Hepatocyte (in vitro differentiated cells): ENCODE data around the gene BRSK1. TPM values are rescaled to one million over a fixed set of nuclear protein-coding genes. Genes with fewer than 3 reads are reported as not detected.
A peak's percentile ranks its signal among the peaks of the same experiment; 100 is the strongest.

Source experiments
- DNase-seq: peaks from one replicate; pipeline ENCODE4 v3.0.0-alpha.2; 2016; ENCODE audit warnings: low spot score
- H2AFZ ChIP-seq: fragments of 200-600 bp; sonication (generic); 2 replicates; pipeline ENCODE4 v1.6.0; 2016; ENCODE audit warnings: antibody characterized with exemption, mild to moderate bottlenecking
- H3K27ac ChIP-seq: fragments of 200-600 bp; sonication (generic); 2 replicates; pipeline ENCODE4 v1.5.1; 2016; ENCODE audit warnings: mild to moderate bottlenecking
- H3K27me3 ChIP-seq: fragments of 200-600 bp; sonication (generic); 2 replicates; pipeline ENCODE4 v1.6.1; 2016
- H3K36me3 ChIP-seq: fragments of 200-600 bp; sonication (generic); replicated peaks from 2 replicates; pipeline ENCODE4 v1.5.1; 2016; ENCODE audit warnings: low read depth; ENCODE audit not compliant: insufficient read depth
- H3K4me1 ChIP-seq: fragments of 200-600 bp; sonication (generic); 2 replicates; pipeline ENCODE4 v1.5.1; 2016; ENCODE audit warnings: mild to moderate bottlenecking, moderate library complexity; ENCODE audit not compliant: insufficient read depth
- H3K4me2 ChIP-seq: fragments of 200-600 bp; sonication (generic); 2 replicates; pipeline ENCODE4 v1.6.0; 2016
- H3K4me3 ChIP-seq: fragments of 200-600 bp; sonication (generic); 2 replicates; pipeline ENCODE4 v1.5.1; 2016; ENCODE audit warnings: mild to moderate bottlenecking
- H3K79me2 ChIP-seq: fragments of 200-600 bp; sonication (generic); 2 replicates; pipeline ENCODE4 v1.6.0; 2017; ENCODE audit warnings: mild to moderate bottlenecking
- H3K9me2 ChIP-seq: fragments of 200-600 bp; sonication (generic); replicated peaks from 2 replicates; pipeline ENCODE4 v1.6.0; 2017; ENCODE audit warnings: mild to moderate bottlenecking; ENCODE audit not compliant: insufficient read depth
- H3K9me3 ChIP-seq: fragments of 200-600 bp; sonication (generic); 2 replicates; pipeline ENCODE4 v1.5.1; 2016; ENCODE audit warnings: low read depth, mild to moderate bottlenecking
- H4K20me1 ChIP-seq: fragments of 200-600 bp; sonication (generic); 2 replicates; pipeline ENCODE4 v1.6.0; 2016; ENCODE audit warnings: mild to moderate bottlenecking; ENCODE audit not compliant: insufficient read depth, poor library complexity, severe bottlenecking
- EZH2 ChIP-seq: fragments of 200-600 bp; sonication (generic); IDR thresholded peaks from 2 replicates; pipeline ENCODE4 v1.6.1; 2016; ENCODE audit warnings: antibody characterized with exemption, mild to moderate bottlenecking, borderline replicate concordance
- EZH2phosphoT487 ChIP-seq: fragments of 200-600 bp; sonication (generic); IDR thresholded peaks from one replicate; pipeline ENCODE4 v1.6.1; 2018; ENCODE audit warnings: antibody characterized with exemption, mild to moderate bottlenecking, low read depth, moderate library complexity; ENCODE audit not compliant: unreplicated experiment, severe bottlenecking
- WGBS: methylation state at CpG from one replicate; pipeline ENCODE4 v1.1.6; 2016; ENCODE audit warnings: low lambda C conversion rate; ENCODE audit errors: missing lambda C conversion rate; 5-methylcytosine and 5-hydroxymethylcytosine counted together
- polyA plus RNA-seq: library from polyadenylated mRNA; unstranded; fragments of >200 nt; fragmentation: Nextera tagmentation; extraction: Ambion mirVana; gene quantifications from 2 replicates; pipeline ENCODE4 v1.2.1, GENCODE V29; 2016
- total RNA-seq: library from RNA; depleted of rRNA; stranded (reverse); fragments of >200 nt; gene quantifications from 2 replicates; pipeline ENCODE4 v1.2.3, GENCODE V29; 2014
- TF ChIP-seq, protein P1 (sequence below): fragments of 200-600 bp; sonication (generic); IDR thresholded peaks from 2 replicates; pipeline ENCODE4 v1.5.1; 2016; ENCODE audit warnings: antibody characterized with exemption, mild to moderate bottlenecking; ENCODE audit not compliant: poor library complexity

Gene BRSK1
- total and polyA plus RNA-seq, 2 experiments from 2014 or later = 2.4 to 13.2 TPM

DNA sequence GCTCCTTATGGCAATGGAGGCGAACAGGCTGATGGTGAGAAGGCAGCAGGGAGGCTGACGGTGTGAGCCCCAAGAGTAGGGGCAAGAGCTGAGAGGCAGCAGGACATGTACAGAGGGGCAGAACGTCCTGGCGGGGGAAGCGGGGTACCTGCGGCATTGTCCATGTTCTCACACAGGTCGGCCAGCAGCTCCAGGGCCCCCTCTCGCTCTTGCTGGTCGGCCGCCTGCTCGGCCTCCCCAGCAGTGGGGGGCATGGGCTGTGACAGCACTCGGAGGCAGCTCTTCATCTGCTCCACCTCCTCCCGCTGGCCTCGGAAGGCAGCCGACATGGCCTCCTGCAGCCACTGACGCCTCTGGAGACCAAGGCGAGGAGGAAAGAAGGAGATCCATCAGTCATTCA lies 6.3 kb upstream of the BRSK1 start:
- no peak overlapping the region for H3K27ac ChIP-seq
- no peaks in the 10 kb centered on the region for H3K9me3 ChIP-seq
- no peak overlapping the region for H3K4me3 ChIP-seq
- no peaks in the 10 kb centered on the region for H3K36me3 ChIP-seq
- no peaks in the 10 kb centered on the region for H3K9me2 ChIP-seq
- TF ChIP-seq, protein P1, sequence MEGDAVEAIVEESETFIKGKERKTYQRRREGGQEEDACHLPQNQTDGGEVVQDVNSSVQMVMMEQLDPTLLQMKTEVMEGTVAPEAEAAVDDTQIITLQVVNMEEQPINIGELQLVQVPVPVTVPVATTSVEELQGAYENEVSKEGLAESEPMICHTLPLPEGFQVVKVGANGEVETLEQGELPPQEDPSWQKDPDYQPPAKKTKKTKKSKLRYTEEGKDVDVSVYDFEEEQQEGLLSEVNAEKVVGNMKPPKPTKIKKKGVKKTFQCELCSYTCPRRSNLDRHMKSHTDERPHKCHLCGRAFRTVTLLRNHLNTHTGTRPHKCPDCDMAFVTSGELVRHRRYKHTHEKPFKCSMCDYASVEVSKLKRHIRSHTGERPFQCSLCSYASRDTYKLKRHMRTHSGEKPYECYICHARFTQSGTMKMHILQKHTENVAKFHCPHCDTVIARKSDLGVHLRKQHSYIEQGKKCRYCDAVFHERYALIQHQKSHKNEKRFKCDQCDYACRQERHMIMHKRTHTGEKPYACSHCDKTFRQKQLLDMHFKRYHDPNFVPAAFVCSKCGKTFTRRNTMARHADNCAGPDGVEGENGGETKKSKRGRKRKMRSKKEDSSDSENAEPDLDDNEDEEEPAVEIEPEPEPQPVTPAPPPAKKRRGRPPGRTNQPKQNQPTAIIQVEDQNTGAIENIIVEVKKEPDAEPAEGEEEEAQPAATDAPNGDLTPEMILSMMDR = no peak
- TF ChIP-seq EZH2phosphoT487 = no peak
- no peak for TF ChIP-seq EZH2
- 97% methylated on average over 17 of the region's 17 CpGs for WGBS
- no peak for DNase-seq
- H4K20me1 ChIP-seq = no peaks in the 10 kb centered on the region
- no peak overlapping the region for H3K4me2 ChIP-seq
- H3K4me1 ChIP-seq = peaks cover 13% of the 10 kb centered on the region
- H3K79me2 ChIP-seq = peaks cover 12% of the 10 kb centered on the region
- no peaks in the 10 kb centered on the region for H3K27me3 ChIP-seq
- no peak overlapping the region for H2AFZ ChIP-seq

DNA sequence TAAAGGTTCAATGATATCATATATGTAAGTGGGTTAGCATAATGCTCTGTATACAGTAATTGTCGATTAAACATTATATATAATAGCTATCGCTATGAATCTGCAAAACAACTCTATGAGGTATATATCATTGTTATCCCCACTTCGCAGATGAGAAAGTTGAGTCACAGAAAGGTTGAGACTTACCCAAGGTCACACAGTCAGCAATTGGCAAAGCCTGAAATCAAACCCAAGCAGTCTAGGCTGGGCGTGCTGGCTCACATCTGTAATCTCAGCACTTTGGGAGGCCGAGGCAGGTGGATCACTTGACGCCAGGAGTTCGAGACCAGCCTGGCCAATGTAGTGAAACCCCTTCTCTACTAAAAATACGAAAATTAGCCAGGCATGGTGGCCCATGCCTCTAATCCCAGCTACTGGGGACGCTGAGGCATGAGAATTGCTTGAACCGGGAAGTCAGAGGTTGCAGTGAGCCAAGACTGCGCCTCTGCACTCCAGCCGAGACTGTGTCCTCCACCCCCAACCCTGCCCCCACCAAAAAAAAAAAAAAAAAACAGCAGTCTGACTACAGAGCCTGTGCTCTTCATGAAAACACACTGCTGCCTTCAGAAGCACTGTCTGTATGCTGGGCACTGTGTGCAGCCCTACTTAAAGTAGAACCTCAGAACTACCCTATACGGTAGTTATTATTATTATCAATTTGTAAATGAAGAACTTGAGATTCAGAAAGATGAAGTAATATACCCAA lies 5.2 kb upstream of the BRSK1 start:
- Histone ChIP-seq H3K79me2 (peaks cover 12% of the 10 kb centered on the region), H3K4me1 (peaks cover 13% of the 10 kb centered on the region), H3K36me3 (no peaks in the 10 kb centered on the region), H2AFZ (no peak overlapping the region), H3K9me2 (no peaks in the 10 kb centered on the region), H4K20me1 (no peaks in the 10 kb centered on the region), H3K4me3 (no peak overlapping the region), H3K4me2 (peak overlapping the region; percentile 89), H3K27ac (no peak overlapping the region), H3K27me3 (no peaks in the 10 kb centered on the region), H3K9me3 (no peaks in the 10 kb centered on the region)
- TF ChIP-seq, protein P1 = no peak
- TF ChIP-seq EZH2 = no peak
- TF ChIP-seq EZH2phosphoT487 = no peak
- DNase-seq = no peak
- 94% methylated on average over 13 of the region's 13 CpGs for WGBS

DNA sequence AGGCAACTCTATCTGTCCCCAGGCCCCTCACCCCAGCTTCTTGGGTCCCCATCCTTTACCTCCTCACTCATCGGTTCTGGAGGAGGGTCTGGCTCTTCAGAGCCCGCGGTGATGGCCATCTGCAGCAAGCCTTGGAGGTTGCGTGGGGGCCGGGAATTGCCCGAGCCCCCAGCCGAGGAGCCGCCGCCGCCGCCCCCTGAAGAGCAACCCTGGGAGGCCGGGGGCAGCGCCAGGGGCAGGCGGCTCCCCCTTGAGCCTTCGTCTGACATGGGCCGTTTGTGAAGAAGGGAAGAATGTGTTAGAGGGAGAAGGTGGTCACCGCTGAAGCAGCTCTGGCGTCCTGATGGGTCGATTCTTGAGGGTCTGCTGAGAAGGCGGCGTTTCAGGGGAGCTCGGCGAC lies 4.5 kb upstream of the BRSK1 start:
- Histone ChIP-seq H2AFZ (peak overlapping the region; percentile 31), H3K9me2 (no peaks in the 10 kb centered on the region), H3K27ac (peak overlapping the region; percentile 76), H4K20me1 (no peaks in the 10 kb centered on the region), H3K4me2 (peak overlapping the region; percentile 89), H3K79me2 (peaks cover 16% of the 10 kb centered on the region), H3K9me3 (no peaks in the 10 kb centered on the region), H3K4me3 (peak overlapping the region; percentile 66), H3K27me3 (no peaks in the 10 kb centered on the region), H3K36me3 (no peaks in the 10 kb centered on the region), H3K4me1 (peaks cover 13% of the 10 kb centered on the region)
- TF ChIP-seq EZH2phosphoT487 = no peak
- TF ChIP-seq, protein P1 = no peak
- no peak for TF ChIP-seq EZH2
- WGBS = 4% methylated on average over 17 of the region's 23 CpGs
- no peak for DNase-seq
